SKM-1 (cell line): Measurements from ENCODE around the gene NIPAL3.
"Not testable (repeated sequence)": the region's sequence is repeated elsewhere in the genome, so short reads cannot be mapped to it uniquely, and the experiment has no call there.

Experiments used
- DNase-seq: peaks from one replicate; lab custom pipeline; 2025; ENCODE audit not compliant: unreplicated experiment; lab: John Stamatoyannopoulos, UW

Gene NIPAL3

DNA sequence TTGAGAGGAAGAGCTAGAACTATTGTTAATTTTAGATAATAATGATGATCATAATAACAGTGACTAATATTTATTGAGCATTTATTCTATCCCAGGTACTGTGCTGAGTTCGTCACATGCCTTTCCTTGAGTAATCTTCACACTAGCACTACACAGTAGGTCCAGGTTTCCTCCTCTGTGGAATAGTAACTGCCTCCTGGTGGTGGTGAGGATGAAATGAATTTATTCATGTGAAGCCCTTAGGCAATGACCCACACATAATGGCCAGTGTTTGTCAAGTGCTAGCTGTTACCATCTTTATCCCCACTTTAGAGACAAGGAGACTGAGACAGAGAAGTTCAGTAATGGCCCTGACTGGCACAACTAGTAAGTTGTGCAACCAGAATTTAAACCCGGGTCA lies 5.9 kb downstream of the NIPAL3 start:
- no peak for DNase-seq

- no peak for DNase-seq
These were observed 8.6 kb downstream of the NIPAL3 start for GRCh38 chr1:24424207-24424606.

DNA sequence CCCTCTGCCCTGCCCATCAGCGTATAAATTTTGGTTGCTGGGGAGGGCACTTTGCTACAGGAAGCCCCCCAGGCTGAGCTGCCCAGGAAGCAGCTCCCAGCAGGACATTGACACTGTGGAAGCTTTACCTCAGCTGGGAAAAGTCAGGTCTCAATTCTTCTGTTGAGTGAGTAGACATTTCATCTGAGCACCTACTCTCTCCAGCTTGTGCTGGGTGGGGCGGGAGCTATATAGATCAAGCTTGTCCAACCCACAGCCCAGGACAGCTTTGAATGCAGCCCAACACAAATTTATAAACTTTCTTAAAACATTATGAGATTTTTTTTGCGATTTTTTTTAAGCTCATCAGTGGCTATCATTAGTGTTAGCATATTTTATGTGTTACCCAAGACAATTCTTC lies 9.4 kb downstream of the NIPAL3 start:
- DNase-seq: no peak

GRCh38 chr1:24425441-24425840 lies 9.8 kb downstream of the NIPAL3 start:
- no peak for DNase-seq

DNA sequence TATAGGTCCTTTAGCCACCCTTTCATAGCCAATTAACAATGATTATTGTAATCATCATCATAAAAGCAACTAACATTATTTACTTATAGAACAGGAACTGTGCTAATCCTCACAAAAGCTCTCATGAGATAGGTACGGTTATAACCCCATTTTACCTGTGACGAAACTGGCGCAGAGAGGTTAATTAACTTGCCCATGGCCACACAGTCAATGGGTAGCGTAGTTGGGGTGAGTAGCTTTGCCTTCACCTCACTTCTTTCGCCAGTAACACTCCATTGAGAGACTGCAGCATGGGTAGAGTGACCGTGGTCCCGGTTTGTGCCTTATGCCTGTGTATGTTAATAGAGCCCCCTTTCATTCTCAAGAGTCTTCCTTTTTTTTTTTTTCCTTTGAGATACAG lies 10.3 kb downstream of the NIPAL3 start:
- no peak for DNase-seq

DNA sequence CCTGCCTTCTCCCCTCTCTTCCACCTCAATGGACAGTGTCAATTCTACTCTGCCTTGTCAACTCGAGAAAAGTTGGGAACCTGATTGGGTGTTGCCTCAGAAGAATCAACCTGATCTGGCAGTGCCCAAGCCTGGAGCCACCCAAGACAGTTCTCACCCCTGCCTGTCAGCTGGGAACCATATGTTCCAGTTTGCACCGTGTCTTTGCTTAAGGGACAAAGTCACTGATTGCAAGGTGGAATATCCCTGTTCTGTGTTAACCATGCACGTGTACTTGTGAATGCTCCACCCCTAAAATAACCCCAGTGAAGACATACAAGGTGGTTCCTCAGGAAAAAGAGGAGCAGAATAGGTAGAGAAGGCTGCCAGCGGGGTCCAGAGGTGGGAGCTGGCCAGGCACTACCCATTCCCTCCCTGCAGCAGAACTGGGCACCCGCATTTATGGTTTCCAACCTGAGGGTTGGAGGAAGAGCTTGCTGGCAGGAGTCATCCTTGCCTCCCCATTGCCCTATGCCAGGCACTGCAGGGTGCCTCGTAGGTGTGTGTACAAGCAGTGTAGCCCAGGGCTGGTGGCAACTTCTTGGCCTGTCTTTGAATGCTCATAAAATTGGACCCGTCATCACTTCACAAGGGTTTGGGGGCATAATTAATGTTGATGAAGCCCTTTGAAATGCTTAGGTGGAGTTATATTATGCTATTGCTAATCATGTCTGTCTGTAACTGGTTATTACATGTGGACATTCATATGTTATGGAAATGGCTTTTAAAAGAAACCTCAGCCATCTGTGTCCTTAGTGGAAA lies 11.3 kb downstream of the NIPAL3 start:
- DNase-seq: no peak

GRCh38 chr1:24427545-24427862 lies 11.9 kb downstream of the NIPAL3 start:
- no peak for DNase-seq

- no peak for DNase-seq
These were observed 20.3 kb downstream of the NIPAL3 start for GRCh38 chr1:24435782-24436365.

DNA sequence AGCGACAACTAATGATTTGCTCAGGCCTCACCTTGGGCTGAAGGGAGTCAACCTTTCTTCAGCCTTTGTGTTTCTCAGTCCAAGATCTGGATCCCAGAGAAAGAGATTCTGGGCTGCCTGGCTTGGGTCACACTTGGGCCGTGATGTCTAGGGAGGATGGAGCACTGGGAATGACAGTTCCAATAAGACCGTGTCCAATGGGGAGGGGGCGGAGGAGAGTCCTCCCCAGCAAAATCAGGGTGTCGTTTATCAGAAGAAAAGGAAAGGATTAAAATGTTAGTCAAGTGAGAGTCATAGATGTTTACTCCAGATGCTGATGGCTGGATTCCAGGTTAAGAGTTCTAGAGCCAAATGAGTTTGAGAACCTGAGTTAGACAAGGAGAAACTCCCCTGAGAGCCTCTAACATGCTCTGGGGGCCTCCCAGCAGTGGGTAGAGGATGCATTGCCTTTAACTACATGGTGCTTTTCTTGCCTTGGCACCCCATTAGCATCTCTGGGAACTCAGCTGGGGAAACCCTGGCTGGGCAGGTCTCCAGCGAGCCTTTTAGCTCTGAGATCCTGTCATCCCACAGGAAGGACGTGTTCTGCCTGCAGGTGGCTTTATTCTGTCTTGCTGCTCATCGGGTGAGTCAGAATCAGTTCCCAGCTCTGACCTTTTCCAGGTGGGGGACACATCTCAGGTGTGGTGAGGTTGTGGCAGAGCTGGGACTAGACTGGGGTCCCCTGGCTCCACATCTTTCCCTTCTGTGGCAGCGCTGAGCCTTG lies 22.2 kb downstream of the NIPAL3 start:
- no peak for DNase-seq

DNA sequence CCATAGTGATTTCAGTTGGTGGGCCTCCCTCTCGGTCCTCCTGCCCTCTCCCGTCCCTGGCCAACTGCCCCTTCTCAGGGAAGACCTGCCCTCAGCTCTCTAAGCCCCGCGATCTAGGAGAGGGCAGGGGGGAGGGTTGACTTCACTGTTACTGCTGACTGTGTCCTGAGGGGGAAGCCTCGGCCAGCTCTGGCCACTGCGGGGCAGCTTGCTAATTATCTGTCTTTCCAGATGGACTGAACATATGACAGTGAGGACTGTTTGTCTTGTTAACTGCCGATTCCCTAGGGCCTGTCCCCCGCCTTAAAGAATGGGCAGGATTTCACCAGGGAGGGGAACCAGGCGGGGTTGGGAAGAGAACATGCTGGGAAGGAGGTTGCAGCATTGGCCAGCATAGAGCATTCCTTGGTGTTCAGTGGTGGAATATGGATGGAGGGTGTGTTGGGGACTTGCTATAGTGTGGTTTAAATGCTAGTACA lies 22.9 kb downstream of the NIPAL3 start:
- no peak for DNase-seq

DNA sequence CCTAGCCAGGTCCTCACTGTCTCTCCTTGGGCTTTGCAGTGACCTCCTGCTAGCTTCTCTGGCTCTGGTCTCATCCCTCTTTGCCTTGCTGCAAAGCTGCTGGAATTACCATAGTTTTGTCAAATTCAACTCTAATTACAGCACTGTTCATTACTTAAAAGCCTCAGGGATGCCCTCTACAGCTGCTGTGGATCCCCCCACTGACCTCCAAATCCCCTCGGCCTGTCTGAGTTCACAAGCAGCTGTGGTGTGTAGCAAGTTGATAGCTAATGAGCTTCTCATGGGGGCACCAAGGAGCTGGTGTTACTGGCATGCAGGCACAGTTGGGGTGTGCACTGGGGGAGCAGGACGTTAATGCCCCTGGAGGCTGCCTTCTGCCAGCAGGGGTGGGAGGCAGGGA lies 24.8 kb downstream of the NIPAL3 start:
- no peak for DNase-seq

GRCh38 chr1:24441480-24441879 lies 25.9 kb downstream of the NIPAL3 start:
- DNase-seq: no peak

DNA sequence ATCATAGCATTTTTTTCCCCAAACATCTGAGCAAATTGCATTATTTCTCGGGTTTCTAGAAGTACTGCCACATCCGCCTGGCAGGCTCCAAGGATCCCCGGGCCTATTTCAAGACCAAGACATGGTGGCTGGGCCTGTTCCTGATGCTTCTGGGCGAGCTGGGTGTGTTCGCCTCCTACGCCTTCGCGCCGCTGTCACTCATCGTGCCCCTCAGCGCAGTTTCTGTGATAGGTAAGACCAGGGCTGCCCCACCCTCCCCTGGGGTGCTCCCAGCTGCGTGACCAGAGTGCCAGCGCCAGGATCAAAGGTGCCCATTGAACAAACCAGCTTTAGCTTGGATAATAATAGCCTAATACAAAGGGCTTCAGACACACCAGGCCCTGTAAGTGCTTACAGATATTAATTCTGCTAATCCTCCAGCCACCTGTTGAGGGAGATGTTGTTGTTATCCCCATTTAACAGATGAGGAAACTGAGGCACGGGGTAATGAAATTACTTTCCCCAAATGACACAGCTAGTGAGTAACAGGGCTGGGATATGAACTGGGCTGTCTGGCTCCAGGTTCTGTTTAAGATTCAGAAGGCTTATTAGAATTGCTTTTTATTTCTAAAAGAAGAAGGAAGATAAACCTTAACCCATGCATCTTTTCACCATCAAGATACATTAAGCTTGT lies 26.5 kb downstream of the NIPAL3 start:
- DNase-seq: no peak

DNA sequence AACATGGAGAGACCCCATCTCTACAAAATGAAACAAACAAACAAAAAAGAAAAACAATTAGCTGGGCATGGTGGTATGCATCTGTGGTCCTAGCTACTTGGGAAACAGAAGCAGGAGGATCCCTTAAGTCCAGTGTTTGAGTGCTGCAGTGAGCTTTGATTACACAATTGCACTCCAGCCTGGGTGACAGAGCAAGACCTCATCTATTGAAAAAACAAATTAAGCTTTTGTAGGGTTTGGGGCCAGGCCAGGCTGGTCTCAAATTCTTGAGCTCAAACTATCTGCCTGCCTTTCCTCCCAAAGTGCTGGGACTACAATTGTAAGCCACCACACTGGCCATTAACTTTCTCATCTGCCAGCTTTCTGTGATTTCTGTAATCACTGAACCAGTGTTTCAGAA lies 27.2 kb downstream of the NIPAL3 start:
- DNase-seq: no peak

DNA sequence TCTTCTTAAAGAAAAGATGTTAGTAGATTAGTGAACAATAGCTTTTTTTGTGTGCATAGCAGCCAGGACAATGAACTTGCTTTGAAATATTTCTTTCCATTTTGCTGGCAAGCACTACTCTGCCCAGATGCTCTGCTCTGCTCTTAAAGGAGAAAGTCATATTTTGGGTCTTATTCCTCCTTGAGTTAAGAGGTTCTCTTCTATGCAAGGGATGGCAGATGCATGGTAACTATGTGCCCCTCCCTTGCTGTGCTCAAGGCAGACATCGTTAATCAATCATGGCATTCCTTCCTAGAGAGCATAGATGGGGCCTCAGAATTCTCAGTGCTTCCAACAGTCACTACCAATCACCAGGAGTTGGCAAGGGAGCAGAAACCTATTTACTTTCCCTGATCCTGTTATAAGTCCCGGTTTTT lies 27.6 kb downstream of the NIPAL3 start:
- no peak for DNase-seq

GRCh38 chr1:24446446-24446845 lies 30.8 kb downstream of the NIPAL3 start:
- not testable (repeated sequence) for DNase-seq

GRCh38 chr1:24450316-24450715 lies 34.7 kb downstream of the NIPAL3 start:
- no peak for DNase-seq

DNA sequence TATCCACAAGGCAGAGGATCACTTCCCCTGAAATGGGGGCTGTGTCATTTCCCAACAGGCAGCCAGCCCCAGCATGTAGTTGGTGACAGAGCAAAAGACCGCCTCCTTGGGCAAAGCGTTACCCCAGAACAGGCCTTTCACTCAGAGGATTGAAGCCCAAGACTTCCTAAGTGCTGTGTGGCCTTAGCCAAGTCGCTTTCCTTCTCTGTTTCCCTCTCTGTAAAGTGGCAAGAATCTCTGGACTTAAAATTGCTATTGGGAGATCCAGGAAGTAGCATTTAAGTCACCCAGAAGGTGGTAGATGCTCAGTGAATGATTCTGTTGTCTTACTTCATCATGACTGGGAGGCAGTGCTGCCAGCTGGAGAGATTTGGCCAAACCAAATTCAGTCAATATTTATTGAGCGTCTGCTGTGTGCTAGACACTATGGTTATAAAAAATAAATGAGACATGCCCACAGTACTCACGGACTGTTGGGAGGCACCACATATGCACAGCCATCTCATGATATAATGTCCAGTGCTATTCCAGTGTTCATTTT lies 35.3 kb downstream of the NIPAL3 start:
- DNase-seq: no peak

GRCh38 chr1:24451746-24452145 lies 36.1 kb downstream of the NIPAL3 start:
- no peak for DNase-seq

- DNase-seq: no peak
These were observed 37.4 kb downstream of the NIPAL3 start for GRCh38 chr1:24452922-24453485.

- DNase-seq: no peak
These were observed 39.1 kb downstream of the NIPAL3 start for GRCh38 chr1:24454673-24455072.
